Caco-2 (cell line): ENCODE data around the gene FCN1. TPM values are rescaled to one million over a fixed set of nuclear protein-coding genes. Genes with fewer than 3 reads are reported as not detected.

Source experiments
- BruUV-seq: library from RNA; stranded (reverse); fragments of 400-500 nt; replicated peaks from 2 replicates; lab custom pipeline; 2021; lab: Mats Ljungman, UMichigan
- CTCF ChIA-PET: fragments of 300-600 bp; sonication (Branson Sonifier 250); formaldehyde crosslinking; loops from one replicate; lab custom pipeline; 2022; ENCODE audit warnings: antibody characterized with exemption; lab: Charles Lee
- POLR2A ChIA-PET: fragments of 300-600 bp; sonication (Branson Sonifier 250); formaldehyde crosslinking; loops from one replicate; lab custom pipeline; 2022; ENCODE audit warnings: antibody characterized with exemption; lab: Charles Lee
- DNase-seq, 2 experiments: peaks; one replicate each; pipeline versions ENCODE4 v3.0.0 to v3.0.0-alpha.2; 2020 to 2022
- H3K27me3 ChIP-seq: replicated peaks from 2 replicates; pipeline ENCODE4 v1.6.0; 2011; ENCODE audit warnings: low read length; ENCODE audit not compliant: control insufficient read depth, insufficient read depth
- H3K36me3 ChIP-seq: 2 replicates; pipeline ENCODE4 v1.5.1; 2011; ENCODE audit warnings: low read length; ENCODE audit not compliant: control insufficient read depth, insufficient read depth
- H3K4me1 ChIP-seq: fragments of 250-450 bp; sonication (Bioruptor Pico); 2 replicates; pipeline ENCODE4 v1.5.1; 2020; ENCODE audit warnings: mild to moderate bottlenecking
- H3K4me3 ChIP-seq: 2 replicates; pipeline ENCODE4 v1.5.1; 2011; ENCODE audit warnings: low read depth, mild to moderate bottlenecking, control low read depth, low read length
- H3K9me3 ChIP-seq: fragments of 250-450 bp; sonication (Bioruptor Pico); 2 replicates; pipeline ENCODE4 v1.5.1; 2020; ENCODE audit warnings: mild to moderate bottlenecking, moderate library complexity
- H3K27ac Mint-ChIP-seq: one replicate; pipeline ENCODE4 v1.8.0; 2022; ENCODE audit warnings: mixed read lengths; ENCODE audit not compliant: unreplicated experiment
- H3K27me3 Mint-ChIP-seq: one replicate; pipeline ENCODE4 v1.8.0; 2022; ENCODE audit warnings: mixed read lengths; ENCODE audit not compliant: insufficient read depth, unreplicated experiment
- H3K36me3 Mint-ChIP-seq: one replicate; pipeline ENCODE4 v1.8.0; 2022; ENCODE audit warnings: mild to moderate bottlenecking, mixed read lengths; ENCODE audit not compliant: insufficient read depth, unreplicated experiment
- H3K4me1 Mint-ChIP-seq: one replicate; pipeline ENCODE4 v1.8.0; 2022; ENCODE audit warnings: low read depth, mixed read lengths; ENCODE audit not compliant: unreplicated experiment
- H3K4me3 Mint-ChIP-seq: one replicate; pipeline ENCODE4 v1.8.0; 2022; ENCODE audit warnings: mild to moderate bottlenecking, moderate library complexity, mixed read lengths; ENCODE audit not compliant: unreplicated experiment
- H3K9me3 Mint-ChIP-seq: one replicate; pipeline ENCODE4 v1.8.0; 2022; ENCODE audit warnings: mixed read lengths; ENCODE audit not compliant: unreplicated experiment
- CTCF ChIP-seq, 2 experiments: fragments of 200-600 bp in 1 of 2; IDR thresholded peaks; 1 replicate in 1 of 2; 2 replicates in 1 of 2; pipeline versions ENCODE4 v1.5.1 to v1.8.0; 2011 to 2022; ENCODE audit warnings: antibody characterized with exemption in 1 of 2, control low read depth in 1 of 2, inconsistent platforms in 1 of 2, low read depth in 1 of 2, low read length in 1 of 2, mild to moderate bottlenecking in 1 of 2, moderate library complexity in 1 of 2; ENCODE audit not compliant: insufficient read depth in 1 of 2, severe bottlenecking in 1 of 2, unreplicated experiment in 1 of 2
- intact Hi-C: fragments of 100-400 bp; cut with micrococcal nuclease; formaldehyde crosslinking; loops from one replicate; pipeline ENCODE4 v1.10.0; 2022; ENCODE audit not compliant: unreplicated experiment
- total RNA-seq: library from RNA; stranded (reverse); gene quantifications from 2 replicates; pipeline ENCODE4 v1.2.3, GENCODE V29; 2022

FCN1 gene
- total RNA-seq, 1 experiment from 2014 or later, result not detected

DNA sequence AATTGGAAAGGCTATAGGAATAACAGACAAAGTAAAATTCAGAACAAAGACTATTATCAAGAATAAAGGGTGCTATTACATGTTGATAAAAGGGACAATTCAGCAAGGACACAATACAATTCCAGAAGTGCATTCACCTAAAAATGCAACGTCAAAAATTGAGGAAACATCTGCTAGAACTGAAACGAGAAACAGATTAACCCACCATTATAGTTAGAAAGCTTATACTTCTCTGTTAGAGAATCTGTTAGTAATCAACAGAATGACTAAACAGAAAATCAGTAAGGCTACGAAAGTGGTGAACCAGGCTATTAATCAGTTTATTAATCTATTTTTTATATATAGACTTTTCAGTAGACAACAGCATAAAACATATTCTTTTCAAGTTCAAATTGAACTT is 14.8 kb downstream of the FCN1 start:
- no peaks in the 10 kb centered on the region for H3K4me1 Mint-ChIP-seq

GRCh38 chr9:134899818-134900217 is 17.9 kb downstream of the FCN1 start:
- Mint-ChIP-seq H3K27me3 (peaks cover 9% of the 10 kb centered on the region), H3K4me1 (no peaks in the 10 kb centered on the region), H3K36me3 (no peaks in the 10 kb centered on the region), H3K27ac (no peak overlapping the region), H3K9me3 (peaks cover 14% of the 10 kb centered on the region), H3K4me3 (no peak overlapping the region)
- POLR2A ChIA-PET, result no interaction called here
- Histone ChIP-seq H3K36me3 (no peaks in the 10 kb centered on the region), H3K9me3 (no peaks in the 10 kb centered on the region; the same call in 1 of the 2 replicates), H3K27me3 (no peaks in the 10 kb centered on the region), H3K4me3 (no peak overlapping the region), H3K4me1 (no peaks in the 10 kb centered on the region)
- TF ChIP-seq CTCF (IDR thresholded peaks at IDR 0.05; ENCODE audit: insufficient read depth in 1 of 2, low read depth in 1 of 2, low read length in 1 of 2, severe bottlenecking in 1 of 2, unreplicated experiment in 1 of 2), result no peak
- intact Hi-C loops, result no loop called here
- BruUV-seq, result no TSS peak
- CTCF ChIA-PET, result interaction anchor here (1.0 kb wide), 1 partner anchor 124 kb away, joined by 3 read pairs; no protein-coding TSS in a partner anchor
- no peak for DNase-seq

More for the DNA sequence above, 14.8 kb downstream of the FCN1 start:
- Mint-ChIP-seq H3K27me3 (peaks cover 8% of the 10 kb centered on the region), H3K9me3 (peaks cover 14% of the 10 kb centered on the region), H3K27ac (no peak overlapping the region), H3K4me3 (no peak overlapping the region), H3K36me3 (no peaks in the 10 kb centered on the region)
- Histone ChIP-seq H3K27me3 (no peaks in the 10 kb centered on the region; the same call in 1 of the 2 replicates), H3K9me3 (no peaks in the 10 kb centered on the region), H3K4me3 (no peak overlapping the region), H3K36me3 (no peaks in the 10 kb centered on the region), H3K4me1 (no peaks in the 10 kb centered on the region)
- no peak for TF ChIP-seq CTCF (IDR thresholded peaks at IDR 0.05; ENCODE audit: insufficient read depth in 1 of 2, low read depth in 1 of 2, low read length in 1 of 2, severe bottlenecking in 1 of 2, unreplicated experiment in 1 of 2)
- no TSS peak for BruUV-seq
- CTCF ChIA-PET, result no interaction called here
- intact Hi-C loops, result no loop called here
- DNase-seq, result no peak
- POLR2A ChIA-PET, result no interaction called here

DNA sequence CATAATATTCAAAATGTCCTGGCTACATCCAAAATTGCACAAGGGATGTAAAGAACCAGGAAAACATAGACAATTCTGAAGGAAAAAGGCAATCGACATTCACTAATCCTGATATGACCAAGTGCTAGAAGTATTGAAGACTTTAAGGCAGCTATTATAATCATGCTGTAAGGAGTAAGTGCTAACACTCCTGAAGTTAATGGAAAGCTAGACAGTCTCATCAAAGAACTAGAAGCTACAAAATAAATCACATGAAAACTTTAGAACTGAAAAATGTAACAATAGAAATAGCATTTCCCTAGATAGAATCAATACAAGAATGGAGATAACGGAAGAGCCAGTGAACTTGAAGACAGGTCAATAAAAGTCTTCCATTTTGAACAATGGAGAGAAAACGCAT is 18.5 kb downstream of the FCN1 start:
- POLR2A ChIA-PET, result no interaction called here
- Histone ChIP-seq H3K4me3 (no peak overlapping the region), H3K4me1 (no peaks in the 10 kb centered on the region), H3K27me3 (no peaks in the 10 kb centered on the region), H3K36me3 (no peaks in the 10 kb centered on the region), H3K9me3 (no peaks in the 10 kb centered on the region; the same call in 1 of the 2 replicates)
- TF ChIP-seq CTCF (IDR thresholded peaks at IDR 0.05; ENCODE audit: insufficient read depth in 1 of 2, low read depth in 1 of 2, low read length in 1 of 2, severe bottlenecking in 1 of 2, unreplicated experiment in 1 of 2), result no peak
- no peaks in the 10 kb centered on the region for H3K36me3 Mint-ChIP-seq
- peaks cover 14% of the 10 kb centered on the region for H3K9me3 Mint-ChIP-seq
- no peak overlapping the region for H3K4me3 Mint-ChIP-seq
- H3K27me3 Mint-ChIP-seq, result peaks cover 8% of the 10 kb centered on the region
- CTCF ChIA-PET, result interaction anchor here (1.0 kb wide), 1 partner anchor 123 kb away, joined by 3 read pairs; no protein-coding TSS in a partner anchor
- no peak overlapping the region for H3K27ac Mint-ChIP-seq
- no peaks in the 10 kb centered on the region for H3K4me1 Mint-ChIP-seq
- intact Hi-C loops, result no loop called here
- DNase-seq, result no peak
- BruUV-seq, result no TSS peak
